Measurements from ENCODE around the gene PARVG. TPM values are rescaled to one million over a fixed set of nuclear protein-coding genes. Genes with fewer than 3 reads are reported as not detected.

Gene PARVG
- total and polyA plus RNA-seq, 9 of the 15 experiments (the other 6 are each of a cell fraction or from before 2014, with no cell fraction given) = 0.35 TPM; not detected in 8

GRCh38 chr22:44146088-44146861 lies 34.5 kb upstream of the PARVG start (continued):
- no peak for TF ChIP-seq TFE3 (CRISPR knock-in tag; IDR thresholded peaks at IDR 0.05)
- no peak for TF ChIP-seq RBM34 (IDR thresholded peaks at IDR 0.05; ENCODE audit: borderline replicate concordance, insufficient read depth, low read length)

GRCh38 chr22:44147008-44147645 lies 33.6 kb upstream of the PARVG start:
- 50% methylated on average over 10 of the region's 12 CpGs for WGBS (ENCODE audit: insufficient coverage, low coverage, missing lambda C conversion rate)
- BruUV-seq (replicated peaks) = no TSS peak
- in situ Hi-C loops (cut with MboI) = no loop called here
- TF ChIP-seq CREB3L1 (IDR thresholded peaks at IDR 0.05; ENCODE audit: borderline replicate concordance, low read depth) (no peak), WHSC1 (IDR thresholded peaks at IDR 0.05; ENCODE audit: low read length) (no peak), STAT5B (CRISPR knock-in tag; IDR thresholded peaks at IDR 0.05) (no peak), CGGBP1 (CRISPR knock-in tag; IDR thresholded peaks at IDR 0.05) (no peak), ZNF766 (CRISPR knock-in tag; conservative IDR thresholded peaks at IDR 0.05) (no peak), TARDBP (IDR thresholded peaks at IDR 0.05) (no peak), GABPB1 (CRISPR knock-in tag; IDR thresholded peaks at IDR 0.05) (no peak), NFATC3 (IDR thresholded peaks at IDR 0.05) (no peak), KDM1A (IDR thresholded peaks at IDR 0.05) (no peak), COPS2 (conservative IDR thresholded peaks at IDR 0.05) (no peak), MTA3 (IDR thresholded peaks at IDR 0.05; ENCODE audit: borderline replicate concordance) (no peak), E2F4 (CRISPR knock-in tag; IDR thresholded peaks at IDR 0.05; ENCODE audit: low read depth) (no peak), MED1 (CRISPR knock-in tag; IDR thresholded peaks at IDR 0.05; ENCODE audit: borderline replicate concordance) (no peak), RB1 (IDR thresholded peaks at IDR 0.05; ENCODE audit: low read depth) (no peak)

More at GRCh38 chr22:44147008-44147645, 33.6 kb upstream of the PARVG start:
- no peak overlapping the region; a peak in 1 of 4 replicates for H3K9ac ChIP-seq (ENCODE audit: insufficient read depth in 1 of 2, low read depth in 2 of 2, low read length in 2 of 2)
- 0 out of 3 replicates have a peak, but pooled peaks cover 5% of the 10 kb centered on the region for H3K36me3 ChIP-seq (ENCODE audit: control insufficient read depth, insufficient read depth, low read length)
- no peak overlapping the region for H3K27ac ChIP-seq (ENCODE audit: extremely low read depth, low read depth, low read length)
- POLR2A ChIA-PET = interaction anchor here (1.3 kb wide), 1 partner anchor 10 kb away, joined by 3 read pairs; no protein-coding TSS in a partner anchor
- peaks cover 0 to 13% of the 10 kb centered on the region in 2 experiments; a peak in 2 of 5 replicates for H3K4me1 ChIP-seq (replicated peaks in 1 of 2; ENCODE audit: control insufficient read depth in 2 of 2, insufficient read depth in 2 of 2, low read length in 2 of 2)
- H3K9me3 ChIP-seq (replicated peaks; ENCODE audit: control insufficient read depth, insufficient read depth, low read depth, low read length) = no peaks in the 10 kb centered on the region
- no peak overlapping the region for H2AFZ ChIP-seq (ENCODE audit: low read depth, low read length)
- CTCF ChIA-PET (ENCODE audit: low intra/inter-chr PET ratio) = no interaction called here
- no peaks in the 10 kb centered on the region for H4K20me1 ChIP-seq (replicated peaks; ENCODE audit: control insufficient read depth, insufficient read depth, low read length)
- DNase-seq (ENCODE audit: extremely low read depth in 1 of 4, low spot score in 3 of 4) = no peak
- no peak overlapping the region for H3K4me3 ChIP-seq
- no peaks in the 10 kb centered on the region for H3K27me3 ChIP-seq (ENCODE audit: control insufficient read depth in 2 of 2, insufficient read depth in 2 of 2, low read length in 2 of 2)
- H3K4me2 ChIP-seq (ENCODE audit: insufficient read depth, low read length) = no peak overlapping the region
- no peak for FAIRE-seq
- H3K9me1 ChIP-seq (ENCODE audit: control insufficient read depth, insufficient read depth, low read length) = peaks cover 5% of the 10 kb centered on the region
- intact Hi-C loops (cut with micrococcal nuclease) = no loop called here
- H3K79me2 ChIP-seq (ENCODE audit: control insufficient read depth, insufficient read depth, low read length) = no peaks in the 10 kb centered on the region
- ATAC-seq = no peak

Measured in K562 (cell line).